ENCODE measurements around the gene ST8SIA6.
"Not testable (repeated sequence)": the region's sequence is repeated elsewhere in the genome, so short reads cannot be mapped to it uniquely, and the experiment has no call there.

Gene ST8SIA6

DNA sequence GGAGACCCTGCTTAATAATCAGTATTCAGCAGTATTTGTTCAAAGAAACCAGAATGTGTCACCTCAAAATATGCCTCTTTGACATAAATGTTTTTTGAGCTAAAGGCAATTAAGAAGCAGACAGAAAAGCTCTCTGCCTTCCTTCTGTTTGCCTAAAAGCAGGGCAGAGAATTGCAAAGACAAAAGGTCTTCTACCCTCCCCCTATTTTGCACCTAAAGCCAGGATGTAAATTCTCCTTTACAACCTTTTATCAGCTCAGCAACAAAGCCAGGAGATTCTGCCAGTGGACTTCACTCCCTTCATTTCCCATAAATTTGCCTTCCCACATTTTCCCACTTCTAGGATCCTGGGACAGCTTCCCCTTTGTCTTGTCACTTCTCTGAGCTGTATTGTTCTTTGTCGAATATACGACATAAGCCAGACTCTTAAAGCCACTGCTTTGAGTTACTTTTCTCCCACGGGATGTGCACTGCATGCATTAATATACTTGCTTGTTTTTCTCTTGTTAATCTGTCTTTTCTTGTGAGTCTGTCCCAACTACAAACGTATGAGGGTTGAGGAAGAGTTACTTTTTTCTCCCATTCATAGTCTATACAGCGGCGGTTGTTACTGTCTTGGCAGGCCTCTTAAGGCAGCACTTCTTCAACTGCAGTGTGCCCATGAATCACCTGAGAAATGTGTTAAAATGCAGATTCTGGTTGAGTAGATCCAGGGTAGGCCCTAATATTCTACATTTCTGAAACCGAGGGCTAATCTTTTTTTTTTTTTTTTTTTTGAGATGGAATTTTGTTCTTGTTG lies 48.2 kb downstream of the ST8SIA6 start:
- no peak for DNase-seq (ENCODE audit: insufficient read length, low spot score)
- no peak for TF ChIP-seq POLR2A (IDR thresholded peaks at IDR 0.05; ENCODE audit: low read depth, low read length)
- no peak for FAIRE-seq

DNA sequence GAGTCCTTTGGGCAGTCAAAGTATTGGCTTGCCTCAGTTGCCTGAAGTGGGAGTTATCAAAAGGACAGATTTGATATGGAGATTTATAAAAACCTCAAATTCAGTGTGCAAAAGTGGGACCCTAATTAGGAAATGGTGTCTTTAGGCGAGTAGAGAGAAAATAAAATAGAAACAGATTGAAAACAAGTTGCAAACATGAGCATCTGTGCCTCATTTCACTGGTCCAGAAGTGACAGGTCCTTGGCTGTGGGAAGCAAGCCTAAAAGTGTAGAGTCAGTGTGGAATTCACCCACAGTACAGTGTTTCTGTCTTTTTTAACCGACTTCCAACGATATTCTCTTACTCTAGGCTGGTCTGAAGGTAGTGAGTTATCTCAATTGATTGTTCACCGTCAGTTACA lies 51.2 kb downstream of the ST8SIA6 start:
- no peak for TF ChIP-seq POLR2A (IDR thresholded peaks at IDR 0.05; ENCODE audit: low read depth, low read length)
- no peak for DNase-seq (ENCODE audit: insufficient read length, low spot score)
- no peak for FAIRE-seq

DNA sequence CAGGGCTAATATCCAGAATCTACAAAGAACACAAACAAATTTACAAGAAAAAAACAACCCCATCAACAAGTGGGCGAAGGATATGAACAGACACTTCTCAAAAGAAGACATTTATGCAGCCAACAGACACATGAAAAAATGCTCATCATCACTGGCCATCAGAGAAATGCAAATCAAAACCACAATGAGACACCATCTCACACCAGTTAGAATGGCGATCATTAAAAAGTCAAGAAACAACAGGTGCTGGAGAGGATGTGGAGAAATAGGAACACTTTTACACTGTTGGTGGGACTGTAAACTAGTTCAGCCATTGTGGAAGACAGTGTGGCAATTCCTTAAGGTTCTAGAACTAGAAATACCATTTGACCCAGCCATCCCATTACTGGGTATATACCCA lies 52.4 kb downstream of the ST8SIA6 start:
- not testable (repeated sequence) for DNase-seq (ENCODE audit: insufficient read length, low spot score); FAIRE-seq

DNA sequence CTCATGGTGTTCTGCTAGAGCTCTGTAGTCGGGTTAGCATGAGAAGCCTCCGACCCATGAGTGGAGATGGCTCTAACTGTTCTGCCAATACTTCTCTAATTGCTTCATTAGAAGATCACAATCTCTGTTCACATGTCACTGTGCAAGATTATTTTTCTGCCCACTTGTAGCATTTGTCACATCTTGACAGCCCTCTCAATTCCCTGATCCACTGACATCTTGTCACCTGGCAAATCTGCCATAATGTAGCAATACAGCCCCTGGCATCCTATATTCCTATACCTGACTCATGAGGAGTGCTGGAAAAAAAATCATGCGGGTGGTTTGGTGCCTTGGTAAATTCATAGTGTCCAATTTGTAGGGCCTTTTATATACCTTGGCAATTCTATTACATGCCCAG lies 58.4 kb downstream of the ST8SIA6 start:
- TF ChIP-seq POLR2A (IDR thresholded peaks at IDR 0.05; ENCODE audit: low read depth, low read length): no peak
- no peak for FAIRE-seq
- no peak for DNase-seq (ENCODE audit: insufficient read length, low spot score)

DNA sequence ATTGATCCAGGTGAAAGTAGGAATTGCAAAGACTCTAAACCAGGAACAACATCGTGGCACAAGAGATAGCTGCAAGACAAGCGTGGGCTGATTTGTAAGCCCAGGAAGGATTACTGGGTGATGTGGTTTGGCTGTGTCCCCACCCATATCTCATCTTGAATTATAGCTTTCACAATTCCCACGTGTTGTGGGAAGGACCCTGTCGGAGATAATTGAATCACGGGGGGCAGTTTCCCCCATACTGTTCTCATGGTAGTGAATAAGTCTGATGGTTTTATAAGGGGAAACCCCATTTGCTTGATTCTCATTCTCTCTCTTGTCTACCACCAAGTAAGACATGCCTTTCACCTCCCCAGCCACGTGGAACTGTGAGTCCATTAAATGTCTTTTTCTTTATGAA lies 59.5 kb downstream of the ST8SIA6 start:
- no peak for FAIRE-seq
- DNase-seq (ENCODE audit: insufficient read length, low spot score): no peak
- TF ChIP-seq POLR2A (IDR thresholded peaks at IDR 0.05; ENCODE audit: low read depth, low read length): no peak

DNA sequence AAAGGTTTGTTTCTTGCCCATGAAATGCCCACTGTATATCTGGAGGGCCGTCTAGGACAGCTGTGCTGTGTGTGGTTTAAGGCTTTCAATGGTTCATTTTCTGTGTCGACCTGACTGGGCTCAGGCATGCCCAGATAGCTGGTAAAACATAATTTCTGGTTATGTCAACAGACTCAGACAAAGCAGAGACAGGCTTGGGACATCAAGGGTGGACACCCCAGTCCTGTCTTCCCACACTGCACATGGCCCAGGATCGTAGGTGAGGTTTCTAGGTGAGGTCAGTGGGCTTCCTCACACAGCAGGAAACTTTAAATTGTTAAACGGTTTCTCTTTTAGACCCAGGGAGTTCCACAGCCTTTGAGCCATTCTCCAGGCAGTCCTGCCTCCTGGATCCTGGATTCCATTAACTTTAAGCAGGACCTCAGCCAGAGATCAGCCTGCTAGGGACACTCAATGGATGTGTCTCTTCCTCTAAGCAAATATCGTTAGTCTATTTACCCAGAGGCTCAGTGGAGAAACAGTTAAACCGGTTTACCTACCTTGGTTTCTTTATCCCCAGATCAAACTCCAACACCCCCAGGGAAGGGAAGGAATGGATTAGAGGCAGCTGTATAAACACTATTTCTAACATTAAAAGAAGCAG lies 66.4 kb downstream of the ST8SIA6 start:
- DNase-seq (ENCODE audit: insufficient read length, low spot score): no peak
- FAIRE-seq: no peak
- TF ChIP-seq POLR2A (IDR thresholded peaks at IDR 0.05; ENCODE audit: low read depth, low read length): no peak

DNA sequence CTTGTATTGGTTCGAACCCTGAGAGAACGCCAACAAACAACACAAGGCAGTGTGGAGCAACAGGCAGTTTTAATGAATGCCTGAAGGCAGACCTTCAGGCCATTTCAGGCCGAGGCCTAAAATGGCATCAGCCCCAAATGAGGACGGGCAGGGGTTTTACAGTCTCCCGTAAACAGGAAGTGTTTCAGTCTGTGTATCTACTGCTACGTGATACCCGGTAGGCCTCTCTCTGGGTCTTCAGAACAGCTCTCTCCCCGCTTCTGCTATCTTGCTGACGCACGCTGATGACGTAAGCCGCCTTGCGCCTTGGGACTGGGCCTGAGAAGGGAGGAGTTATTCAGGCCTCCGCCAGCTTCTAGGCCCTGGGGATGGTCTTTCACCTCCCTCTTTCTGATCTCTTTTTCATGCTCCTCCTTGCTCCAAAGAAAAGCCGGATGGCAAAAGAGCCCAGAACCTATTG lies 67.7 kb downstream of the ST8SIA6 start:
- FAIRE-seq (no peak), DNase-seq (ENCODE audit: insufficient read length, low spot score) (no peak)
- TF ChIP-seq POLR2A (IDR thresholded peaks at IDR 0.05; ENCODE audit: low read depth, low read length): no peak

DNA sequence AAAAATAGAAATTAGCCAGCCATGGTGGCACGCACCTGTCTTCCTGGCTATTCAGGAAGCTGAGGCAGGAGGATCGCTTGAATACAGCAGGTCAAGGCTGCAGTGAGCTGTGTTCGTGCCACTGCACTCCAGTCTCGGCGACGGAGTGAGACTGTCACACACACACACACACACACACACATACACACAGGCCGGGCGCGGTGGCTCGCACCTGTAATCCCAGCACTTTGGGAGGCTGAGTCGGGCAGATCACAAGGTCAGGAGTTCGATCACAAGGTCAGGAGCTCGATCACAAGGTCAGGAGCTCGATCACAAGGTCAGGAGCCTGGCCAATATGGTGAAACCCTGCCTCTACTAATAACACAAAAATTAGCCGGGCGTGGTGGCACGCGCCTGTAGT lies 68.4 kb downstream of the ST8SIA6 start:
- TF ChIP-seq POLR2A (IDR thresholded peaks at IDR 0.05; ENCODE audit: low read depth, low read length): no peak
- FAIRE-seq (no peak), DNase-seq (ENCODE audit: insufficient read length, low spot score) (no peak)

DNA sequence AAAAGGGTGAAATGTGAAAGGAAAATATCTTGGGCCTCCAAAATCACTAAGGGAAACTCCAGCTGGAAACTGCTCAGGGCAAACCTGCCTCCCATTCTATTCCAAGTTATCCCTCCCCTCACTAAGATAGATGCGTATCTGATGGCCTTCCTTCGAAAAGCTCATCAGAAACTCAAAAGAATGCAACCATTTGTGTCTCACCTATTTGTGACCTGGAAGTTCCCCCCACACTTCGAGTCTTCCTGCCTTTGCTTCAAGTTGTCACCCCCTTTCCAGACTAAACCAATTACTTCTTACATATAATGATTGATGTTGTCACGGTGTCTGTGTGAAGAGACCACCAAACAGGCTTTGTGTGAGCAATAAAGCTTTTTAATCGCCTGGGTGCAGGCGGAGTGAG lies 69.3 kb downstream of the ST8SIA6 start:
- FAIRE-seq (no peak), DNase-seq (ENCODE audit: insufficient read length, low spot score) (no peak)
- TF ChIP-seq POLR2A (IDR thresholded peaks at IDR 0.05; ENCODE audit: low read depth, low read length): no peak

DNA sequence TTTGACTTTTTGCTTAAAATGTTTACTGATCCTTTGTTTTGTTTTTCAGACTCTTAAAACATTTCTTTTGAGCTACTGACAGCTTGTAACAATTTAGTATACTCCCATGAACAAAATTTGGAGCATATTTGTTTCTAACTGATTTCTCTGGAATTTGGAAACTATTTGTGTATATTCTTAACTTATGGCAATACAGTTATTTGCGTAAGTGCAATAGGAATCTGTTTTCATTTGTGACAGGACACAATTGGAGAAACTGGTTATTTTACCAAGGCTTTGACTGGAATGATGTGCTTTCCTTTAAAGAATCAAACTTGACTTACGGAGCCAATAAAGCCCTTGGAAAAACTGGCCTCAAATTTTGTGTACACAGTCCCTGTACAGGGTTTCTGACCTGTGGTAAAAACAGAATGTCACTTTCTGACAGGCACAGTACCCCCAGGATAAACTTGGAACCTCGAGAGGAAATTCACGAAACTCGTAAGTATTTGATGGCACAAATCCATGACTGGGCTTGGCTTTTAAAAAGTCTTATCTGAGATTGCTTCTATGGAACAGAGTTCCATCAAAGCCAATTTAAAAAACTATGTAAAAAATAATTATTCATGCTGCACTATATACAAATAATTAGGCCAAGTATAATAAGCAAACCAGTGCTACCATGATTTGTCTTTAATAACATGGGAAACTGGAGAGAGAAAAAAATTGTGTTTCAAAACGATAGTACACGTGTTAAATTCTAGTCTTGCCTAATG lies 70.4 kb downstream of the ST8SIA6 start:
- no peak for DNase-seq (ENCODE audit: insufficient read length, low spot score)
- no peak for FAIRE-seq
- TF ChIP-seq POLR2A (IDR thresholded peaks at IDR 0.05; ENCODE audit: low read depth, low read length): no peak

DNA sequence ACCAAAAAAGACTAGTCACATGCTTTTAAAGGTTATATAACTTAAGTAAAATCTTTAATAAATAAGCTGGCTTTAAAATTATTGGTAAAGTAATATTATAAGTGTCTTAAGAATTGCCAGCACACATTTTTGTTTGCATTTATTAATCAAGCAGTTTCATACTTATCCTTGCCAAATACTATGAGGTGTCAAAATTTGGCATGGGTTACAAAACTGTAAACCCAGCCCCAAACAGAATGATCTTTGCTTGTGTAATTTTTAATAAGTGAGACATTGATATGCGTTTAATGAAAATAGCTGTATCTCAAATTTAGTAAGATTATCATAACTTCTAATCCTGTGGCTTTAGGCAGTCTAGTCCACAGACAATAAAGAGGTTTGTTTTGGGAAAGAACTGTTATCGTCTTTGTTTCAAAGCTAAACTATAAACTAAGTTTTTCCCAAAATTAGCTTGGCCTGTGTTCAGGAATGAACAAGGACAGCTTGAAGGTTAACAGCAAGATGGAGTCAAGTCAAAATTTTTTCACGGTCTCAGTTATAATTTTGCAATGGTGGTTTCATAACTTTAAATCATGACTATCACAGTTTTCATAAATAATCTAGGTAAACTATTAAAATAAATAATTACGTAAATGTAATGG lies 72.8 kb downstream of the ST8SIA6 start:
- no peak for TF ChIP-seq POLR2A (IDR thresholded peaks at IDR 0.05; ENCODE audit: low read depth, low read length)
- no peak for DNase-seq (ENCODE audit: insufficient read length, low spot score)
- no peak for FAIRE-seq

DNA sequence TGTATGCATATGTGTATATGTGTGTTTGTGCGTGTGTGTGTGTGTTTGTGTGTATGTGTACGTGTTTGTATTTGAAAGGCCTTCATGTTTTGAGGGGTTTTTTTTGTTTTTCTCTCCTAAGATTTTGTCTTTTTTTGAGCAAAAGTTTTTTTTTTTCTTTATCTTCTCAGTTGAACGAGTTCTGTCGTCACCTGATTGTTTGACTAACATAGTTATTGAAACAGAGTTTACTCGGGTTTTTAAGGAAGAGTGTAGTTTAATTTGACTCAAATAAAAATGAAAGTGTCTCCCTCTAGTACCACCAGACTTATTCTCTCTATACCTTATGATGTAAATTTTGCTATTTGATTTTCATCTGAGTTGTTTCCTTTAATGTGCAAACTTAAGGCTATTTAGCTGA lies 73.5 kb downstream of the ST8SIA6 start:
- FAIRE-seq (peak; percentile 67), DNase-seq (ENCODE audit: insufficient read length, low spot score) (no peak)
- TF ChIP-seq POLR2A (IDR thresholded peaks at IDR 0.05; ENCODE audit: low read depth, low read length): no peak

DNA sequence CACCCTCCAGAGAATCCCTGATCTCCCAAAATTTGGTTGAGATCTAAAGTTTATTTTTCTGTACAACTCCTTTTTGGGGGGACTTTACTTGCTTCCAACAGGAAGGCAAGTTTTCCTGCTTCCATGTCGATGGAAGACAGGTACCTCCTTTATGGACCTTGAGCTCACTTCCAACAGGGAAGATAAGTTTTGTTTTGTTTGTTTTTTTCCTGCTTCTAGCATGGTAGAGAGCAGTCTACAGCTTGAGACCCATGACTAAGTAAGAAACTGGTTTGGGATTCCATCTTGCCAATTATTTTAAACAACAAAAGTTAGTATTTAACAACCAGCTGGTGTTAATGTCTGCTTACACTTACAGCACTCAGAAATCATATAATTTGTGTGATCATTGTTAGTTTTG lies 74.4 kb downstream of the ST8SIA6 start:
- DNase-seq (ENCODE audit: insufficient read length, low spot score): no peak
- FAIRE-seq: no peak
- no peak for TF ChIP-seq POLR2A (IDR thresholded peaks at IDR 0.05; ENCODE audit: low read depth, low read length)

DNA sequence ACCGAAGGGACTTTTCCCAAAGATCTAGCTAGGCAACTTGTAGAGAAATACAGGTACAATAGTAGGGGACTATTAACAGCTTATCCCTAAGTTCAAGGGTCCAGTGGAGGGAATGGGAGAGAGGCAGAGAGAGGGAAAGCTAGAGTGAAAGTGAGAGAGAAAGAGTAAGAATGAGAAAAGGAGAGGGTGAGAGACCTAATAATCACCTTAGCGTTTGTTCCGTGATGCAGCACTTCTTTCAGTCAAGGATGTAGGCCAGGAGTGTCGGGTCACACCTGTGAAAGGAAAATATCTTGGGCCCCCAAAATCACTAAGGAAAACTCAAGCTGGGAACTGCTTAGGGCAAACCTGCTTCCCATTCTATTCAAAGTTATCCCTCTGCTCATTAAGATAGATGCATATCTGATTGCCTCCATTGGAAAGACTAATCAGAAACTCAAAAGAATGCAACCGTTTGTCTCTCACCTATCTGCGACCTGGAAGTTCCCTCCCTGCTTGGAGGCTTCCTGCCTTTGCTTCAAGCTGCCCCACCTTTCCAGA lies 75.2 kb downstream of the ST8SIA6 start:
- DNase-seq (ENCODE audit: insufficient read length, low spot score) (no peak), FAIRE-seq (no peak)
- no peak for TF ChIP-seq POLR2A (IDR thresholded peaks at IDR 0.05; ENCODE audit: low read depth, low read length)

All from H54 (cell line).